Muscle layer of colon (tissue), 2 donors: Measurements from ENCODE around the gene TMEM185A.
"Not testable (repeated sequence)": the region's sequence is repeated elsewhere in the genome, so short reads cannot be mapped to it uniquely, and the experiment has no call there.

Experiments
- H3K27ac ChIP-seq: one replicate; pipeline ENCODE4 v1.7.0; 2013; ENCODE audit warnings: low read depth, mild to moderate bottlenecking, low read length, moderate library complexity
- H3K27me3 ChIP-seq, 2 donors: one replicate each; pipeline ENCODE4 v1.7.0; 2013; ENCODE audit warnings: low read length in 2 of 2, mild to moderate bottlenecking in 2 of 2; ENCODE audit not compliant: insufficient read depth in 2 of 2, control insufficient read depth in 1 of 2
- H3K36me3 ChIP-seq: one replicate; pipeline ENCODE4 v1.7.0; 2013; ENCODE audit warnings: mild to moderate bottlenecking, low read length; ENCODE audit not compliant: insufficient read depth
- H3K4me1 ChIP-seq: one replicate; pipeline ENCODE4 v1.7.0; 2013; ENCODE audit warnings: mild to moderate bottlenecking, low read length; ENCODE audit not compliant: insufficient read depth
- H3K4me3 ChIP-seq, 2 donors: one replicate each; pipeline ENCODE4 v1.7.0; 2013; ENCODE audit warnings: low read length in 2 of 2, low read depth in 1 of 2, mild to moderate bottlenecking in 1 of 2, moderate library complexity in 1 of 2
- H3K9ac ChIP-seq: one replicate; pipeline ENCODE4 v1.7.0; 2013; ENCODE audit warnings: low read length
- H3K9me3 ChIP-seq: one replicate; pipeline ENCODE4 v1.7.0; 2013; ENCODE audit warnings: mild to moderate bottlenecking, low read length
- donor health status: abdominal sarcoma.
- donor health status: Adenocarcinoma of cecum.

Gene TMEM185A

GRCh38 chrX:149643496-149643895 is 11.9 kb upstream of the TMEM185A start:
- Histone ChIP-seq H3K4me1 (no peaks in the 10 kb centered on the region), H3K27ac (no peak overlapping the region), H3K9ac (no peak overlapping the region), H3K27me3 (peaks cover 0 to 6% of the 10 kb centered on the region in 2 donors), H3K36me3 (no peaks in the 10 kb centered on the region), H3K4me3 (no peak overlapping the region), H3K9me3 (no peaks in the 10 kb centered on the region)

- no peaks in the 10 kb centered on the region for H3K4me1 ChIP-seq
- no peak overlapping the region for H3K27ac ChIP-seq
- H3K4me3 ChIP-seq: no peak overlapping the region
- H3K9ac ChIP-seq: no peak overlapping the region
- H3K27me3 ChIP-seq: peaks cover 0 to 6% of the 10 kb centered on the region in 2 donors
- no peaks in the 10 kb centered on the region for H3K9me3 ChIP-seq
- no peaks in the 10 kb centered on the region for H3K36me3 ChIP-seq
Measured at GRCh38 chrX:149641835-149642234, 10.2 kb upstream of the TMEM185A start.

GRCh38 chrX:149641432-149641831 is 9.8 kb upstream of the TMEM185A start:
- no peaks in the 10 kb centered on the region for H3K36me3 ChIP-seq
- no peaks in the 10 kb centered on the region for H3K9me3 ChIP-seq
- no peak overlapping the region for H3K4me3 ChIP-seq
- H3K27ac ChIP-seq: no peak overlapping the region
- no peaks in the 10 kb centered on the region for H3K4me1 ChIP-seq
- H3K9ac ChIP-seq: no peak overlapping the region
- H3K27me3 ChIP-seq: peaks cover 0 to 6% of the 10 kb centered on the region in 2 donors

- Histone ChIP-seq H3K36me3 (no peaks in the 10 kb centered on the region), H3K4me3 (no peak overlapping the region), H3K9ac (no peak overlapping the region), H3K4me1 (no peaks in the 10 kb centered on the region), H3K27me3 (peaks cover 0 to 6% of the 10 kb centered on the region in 2 donors), H3K9me3 (no peaks in the 10 kb centered on the region), H3K27ac (no peak overlapping the region)
Measured at GRCh38 chrX:149639568-149639967, 8.0 kb upstream of the TMEM185A start.

- Histone ChIP-seq H3K4me3 (no peak overlapping the region), H3K27me3 (peaks cover 0 to 6% of the 10 kb centered on the region in 2 donors), H3K36me3 (no peaks in the 10 kb centered on the region), H3K27ac (no peak overlapping the region), H3K9ac (no peak overlapping the region), H3K4me1 (no peaks in the 10 kb centered on the region), H3K9me3 (no peaks in the 10 kb centered on the region)
Measured at GRCh38 chrX:149638860-149639259, 7.3 kb upstream of the TMEM185A start.

- H3K9me3 ChIP-seq: no peaks in the 10 kb centered on the region
- peaks cover 10% of the 10 kb centered on the region for H3K4me1 ChIP-seq
- H3K27me3 ChIP-seq: no peaks in the 10 kb centered on the region
- H3K9ac ChIP-seq: no peak overlapping the region
- H3K27ac ChIP-seq: no peak overlapping the region
- H3K4me3 ChIP-seq: no peak overlapping the region
- no peaks in the 10 kb centered on the region for H3K36me3 ChIP-seq
Measured at GRCh38 chrX:149633511-149633910, 1.9 kb upstream of the TMEM185A start.

- Histone ChIP-seq H3K36me3 (no peaks in the 10 kb centered on the region), H3K9me3 (no peaks in the 10 kb centered on the region), H3K27me3 (no peaks in the 10 kb centered on the region), H3K4me1 (peaks cover 13% of the 10 kb centered on the region), H3K27ac (peak overlapping the region; percentile 53), H3K4me3 (peak overlapping the region; percentile 57 to 62), H3K9ac (no peak overlapping the region)
Measured at GRCh38 chrX:149630681-149631233, 835 bp downstream of the TMEM185A start.

GRCh38 chrX:149629730-149630387 is 1.7 kb downstream of the TMEM185A start:
- H3K9ac ChIP-seq: no peak overlapping the region
- no peaks in the 10 kb centered on the region for H3K9me3 ChIP-seq
- no peak overlapping the region for H3K27ac ChIP-seq
- H3K4me3 ChIP-seq: peak overlapping the region in 1 of 2 donors; percentile 57
- no peaks in the 10 kb centered on the region for H3K36me3 ChIP-seq
- H3K4me1 ChIP-seq: peaks cover 13% of the 10 kb centered on the region
- no peaks in the 10 kb centered on the region for H3K27me3 ChIP-seq

GRCh38 chrX:149628768-149629167 is 2.8 kb downstream of the TMEM185A start:
- no peak overlapping the region for H3K27ac ChIP-seq
- H3K36me3 ChIP-seq: no peaks in the 10 kb centered on the region
- H3K9ac ChIP-seq: no peak overlapping the region
- no peaks in the 10 kb centered on the region for H3K27me3 ChIP-seq
- no peak overlapping the region for H3K4me3 ChIP-seq
- H3K9me3 ChIP-seq: no peaks in the 10 kb centered on the region
- peaks cover 13% of the 10 kb centered on the region for H3K4me1 ChIP-seq

GRCh38 chrX:149628280-149628679 is 3.3 kb downstream of the TMEM185A start:
- Histone ChIP-seq H3K36me3 (no peaks in the 10 kb centered on the region), H3K9ac (no peak overlapping the region), H3K4me1 (peaks cover 13% of the 10 kb centered on the region), H3K4me3 (no peak overlapping the region), H3K9me3 (no peaks in the 10 kb centered on the region), H3K27ac (no peak overlapping the region), H3K27me3 (no peaks in the 10 kb centered on the region)

- H3K9ac ChIP-seq, H3K4me3 ChIP-seq, H3K9me3 ChIP-seq, H3K27ac ChIP-seq, H3K36me3 ChIP-seq, H3K27me3 ChIP-seq: not testable (repeated sequence)
- peaks cover 13% of the 10 kb centered on the region for H3K4me1 ChIP-seq
Measured at GRCh38 chrX:149626829-149627228, 4.8 kb downstream of the TMEM185A start.

- not testable (repeated sequence) for H3K9ac ChIP-seq, H3K36me3 ChIP-seq, H3K27ac ChIP-seq, H3K4me3 ChIP-seq, H3K27me3 ChIP-seq, H3K9me3 ChIP-seq, H3K4me1 ChIP-seq
Measured at GRCh38 chrX:149619662-149620061, 11.9 kb downstream of the TMEM185A start.
